NCI-H1930 (cell line): ENCODE data around the gene COMT.

Experiments used
- DNase-seq, 2 experiments: peaks; one replicate each; lab custom pipeline; 2025; lab: John Stamatoyannopoulos, UW

COMT gene

GRCh38 chr22:19970479-19971275 lies 29.1 kb downstream of the COMT start:
- peak in 1 of 2 experiments; percentile 39 for DNase-seq

- no peak for DNase-seq
These were observed 29.9 kb downstream of the COMT start for GRCh38 chr22:19971276-19972124.

- no peak for DNase-seq
These were observed 30.7 kb downstream of the COMT start for GRCh38 chr22:19972251-19972650.

GRCh38 chr22:19972652-19973550 lies 31.3 kb downstream of the COMT start:
- no peak for DNase-seq

- no peak for DNase-seq
These were observed 32.1 kb downstream of the COMT start for GRCh38 chr22:19973551-19974267.

- DNase-seq: peak; percentile 18 to 31
These were observed 32.8 kb downstream of the COMT start for GRCh38 chr22:19974268-19974861.

- DNase-seq: no peak
These were observed 33.5 kb downstream of the COMT start for GRCh38 chr22:19974935-19975706.

GRCh38 chr22:19975707-19976035 lies 34.1 kb downstream of the COMT start:
- no peak for DNase-seq

- no peak for DNase-seq
These were observed 35.1 kb downstream of the COMT start for GRCh38 chr22:19976671-19977070.

GRCh38 chr22:19977296-19978243 lies 36.0 kb downstream of the COMT start:
- no peak for DNase-seq

GRCh38 chr22:19978748-19979147 lies 37.2 kb downstream of the COMT start:
- DNase-seq: no peak

- DNase-seq: no peak
These were observed 38.3 kb downstream of the COMT start for GRCh38 chr22:19979712-19980493.

- DNase-seq: no peak
These were observed 39.2 kb downstream of the COMT start for GRCh38 chr22:19980766-19981165.

- DNase-seq: no peak
These were observed 39.8 kb downstream of the COMT start for GRCh38 chr22:19981171-19981960.

GRCh38 chr22:19981961-19982920 lies 40.7 kb downstream of the COMT start:
- DNase-seq: no peak

- no peak for DNase-seq
These were observed 41.5 kb downstream of the COMT start for GRCh38 chr22:19982991-19983578.
